Mucosa of descending colon (tissue), 3 donors: ENCODE measurements around the gene NRL. TPM values are rescaled to one million over a fixed set of nuclear protein-coding genes. Genes with fewer than 3 reads are reported as not detected.

ENCODE experiments used
- ATAC-seq: fragments of 200-7000 bp; cut with Tn5 transposase; one replicate; pipeline ENCODE4 v1.9.1; 2020; ENCODE audit warnings: mild to moderate bottlenecking, moderate library complexity
- DNase-seq, 3 donors: peaks; one replicate each; pipeline ENCODE4 v3.0.0-alpha.2; 2020
- H3K36me3 ChIP-seq: fragments of 200-600 bp; one replicate; pipeline ENCODE4 v1.8.0; 2021; ENCODE audit warnings: low read depth, mild to moderate bottlenecking
- H3K4me1 ChIP-seq: fragments of 200-600 bp; one replicate; pipeline ENCODE4 v1.8.0; 2021; ENCODE audit warnings: low read depth, mild to moderate bottlenecking
- H3K4me3 ChIP-seq: fragments of 200-600 bp; one replicate; pipeline ENCODE4 v1.8.0; 2021; ENCODE audit warnings: mild to moderate bottlenecking
- H3K9me3 ChIP-seq: fragments of 200-600 bp; one replicate; pipeline ENCODE4 v1.8.0; 2021; ENCODE audit warnings: mild to moderate bottlenecking
- intact Hi-C, 2 donors: fragments of 100-400 bp; cut with DNase I in 1 of 2; cut with micrococcal nuclease in 1 of 2; formaldehyde crosslinking; loops; one replicate each; pipeline versions ENCODE4 v1.11.0 to v1.11.1; 2022; cut with DNase I, micrococcal nuclease
- total RNA-seq, 3 donors: library from RNA; stranded (reverse); fragmentation: NEBNext Ultra II Directional in 2 of 3; extraction: Animal tissue kit (Norgen Biotek cat#: 25700) in 2 of 3; gene quantifications; one replicate each; pipeline versions ENCODE4 v1.2.1 to v1.2.4, GENCODE V29; 2021 to 2023
- TF ChIP-seq, protein P1 (sequence below): fragments of 200-600 bp; IDR thresholded peaks from one replicate; pipeline ENCODE4 v1.8.0; 2022; ENCODE audit warnings: antibody characterized with exemption, mild to moderate bottlenecking
- donor health status: DM: no; HTN: no; CAD: no; lungs with moderate emphysema.
- donor health status: DM: no; HTN: no; CAD: no.
- donor health status: DM: no; HTN: yes; CAD: no.

The NRL gene
- total RNA-seq, 3 donors from 2014 or later: 2.3 to 4.5 (median 2.8) TPM

- Histone ChIP-seq H3K9me3 (no peaks in the 10 kb centered on the region), H3K4me1 (peaks cover 22% of the 10 kb centered on the region), H3K4me3 (no peak overlapping the region), H3K36me3 (no peaks in the 10 kb centered on the region)
- ATAC-seq: no peak
- TF ChIP-seq, protein P1, sequence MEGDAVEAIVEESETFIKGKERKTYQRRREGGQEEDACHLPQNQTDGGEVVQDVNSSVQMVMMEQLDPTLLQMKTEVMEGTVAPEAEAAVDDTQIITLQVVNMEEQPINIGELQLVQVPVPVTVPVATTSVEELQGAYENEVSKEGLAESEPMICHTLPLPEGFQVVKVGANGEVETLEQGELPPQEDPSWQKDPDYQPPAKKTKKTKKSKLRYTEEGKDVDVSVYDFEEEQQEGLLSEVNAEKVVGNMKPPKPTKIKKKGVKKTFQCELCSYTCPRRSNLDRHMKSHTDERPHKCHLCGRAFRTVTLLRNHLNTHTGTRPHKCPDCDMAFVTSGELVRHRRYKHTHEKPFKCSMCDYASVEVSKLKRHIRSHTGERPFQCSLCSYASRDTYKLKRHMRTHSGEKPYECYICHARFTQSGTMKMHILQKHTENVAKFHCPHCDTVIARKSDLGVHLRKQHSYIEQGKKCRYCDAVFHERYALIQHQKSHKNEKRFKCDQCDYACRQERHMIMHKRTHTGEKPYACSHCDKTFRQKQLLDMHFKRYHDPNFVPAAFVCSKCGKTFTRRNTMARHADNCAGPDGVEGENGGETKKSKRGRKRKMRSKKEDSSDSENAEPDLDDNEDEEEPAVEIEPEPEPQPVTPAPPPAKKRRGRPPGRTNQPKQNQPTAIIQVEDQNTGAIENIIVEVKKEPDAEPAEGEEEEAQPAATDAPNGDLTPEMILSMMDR: no peak
- DNase-seq: no peak
- intact Hi-C loops: no loop called here
Measured at GRCh38 chr14:24076302-24076601, 38.5 kb downstream of the NRL start.

DNA sequence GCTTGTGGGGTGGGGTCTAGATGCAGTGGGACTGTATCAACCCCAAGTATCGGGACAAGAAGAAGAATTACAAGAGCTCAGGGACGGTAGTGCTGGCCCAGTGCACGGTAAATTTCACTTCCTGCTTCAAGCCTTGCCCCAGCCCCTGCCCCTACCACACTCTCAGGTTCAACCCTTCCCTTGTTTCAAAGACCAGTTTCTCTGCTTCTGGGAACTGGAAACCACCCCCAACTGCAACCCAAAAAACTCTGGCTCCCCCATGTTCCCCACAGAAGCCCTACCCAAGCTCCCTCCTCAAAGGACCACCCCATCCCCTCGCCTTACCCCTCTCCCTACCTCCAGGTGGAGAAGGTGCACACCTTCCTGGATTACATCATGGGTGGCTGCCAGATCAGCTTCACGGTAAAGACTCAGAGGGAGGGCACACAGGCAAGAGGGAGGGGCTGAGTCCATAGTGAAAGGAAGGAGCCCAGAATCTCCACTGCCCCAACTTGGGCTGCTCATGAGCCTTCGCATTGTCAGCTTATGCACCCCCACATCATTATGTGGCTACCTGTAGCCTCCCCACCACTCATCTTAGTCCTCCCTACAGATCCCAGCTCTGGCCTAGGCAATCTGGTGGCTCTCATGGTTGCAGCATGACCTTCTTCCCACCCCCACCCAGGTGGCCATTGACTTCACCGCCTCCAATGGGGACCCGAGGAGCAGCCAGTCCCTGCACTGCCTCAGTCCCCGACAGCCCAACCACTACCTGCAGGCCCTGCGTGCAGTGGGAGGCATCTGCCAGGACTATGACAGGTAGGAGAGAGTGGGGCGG lies 39.1 kb downstream of the NRL start:
- ATAC-seq (peak; percentile 49), DNase-seq (no peak)
- H3K9me3 ChIP-seq: no peaks in the 10 kb centered on the region
- H3K4me3 ChIP-seq: no peak overlapping the region
- intact Hi-C loops: no loop called here
- H3K36me3 ChIP-seq: no peaks in the 10 kb centered on the region
- H3K4me1 ChIP-seq: peaks cover 20% of the 10 kb centered on the region
- TF ChIP-seq, protein P1: no peak

- peak in 2 of 3 donors; percentile 24 to 35 for DNase-seq
Measured at GRCh38 chr14:24074625-24075484, 39.9 kb downstream of the NRL start.

DNA sequence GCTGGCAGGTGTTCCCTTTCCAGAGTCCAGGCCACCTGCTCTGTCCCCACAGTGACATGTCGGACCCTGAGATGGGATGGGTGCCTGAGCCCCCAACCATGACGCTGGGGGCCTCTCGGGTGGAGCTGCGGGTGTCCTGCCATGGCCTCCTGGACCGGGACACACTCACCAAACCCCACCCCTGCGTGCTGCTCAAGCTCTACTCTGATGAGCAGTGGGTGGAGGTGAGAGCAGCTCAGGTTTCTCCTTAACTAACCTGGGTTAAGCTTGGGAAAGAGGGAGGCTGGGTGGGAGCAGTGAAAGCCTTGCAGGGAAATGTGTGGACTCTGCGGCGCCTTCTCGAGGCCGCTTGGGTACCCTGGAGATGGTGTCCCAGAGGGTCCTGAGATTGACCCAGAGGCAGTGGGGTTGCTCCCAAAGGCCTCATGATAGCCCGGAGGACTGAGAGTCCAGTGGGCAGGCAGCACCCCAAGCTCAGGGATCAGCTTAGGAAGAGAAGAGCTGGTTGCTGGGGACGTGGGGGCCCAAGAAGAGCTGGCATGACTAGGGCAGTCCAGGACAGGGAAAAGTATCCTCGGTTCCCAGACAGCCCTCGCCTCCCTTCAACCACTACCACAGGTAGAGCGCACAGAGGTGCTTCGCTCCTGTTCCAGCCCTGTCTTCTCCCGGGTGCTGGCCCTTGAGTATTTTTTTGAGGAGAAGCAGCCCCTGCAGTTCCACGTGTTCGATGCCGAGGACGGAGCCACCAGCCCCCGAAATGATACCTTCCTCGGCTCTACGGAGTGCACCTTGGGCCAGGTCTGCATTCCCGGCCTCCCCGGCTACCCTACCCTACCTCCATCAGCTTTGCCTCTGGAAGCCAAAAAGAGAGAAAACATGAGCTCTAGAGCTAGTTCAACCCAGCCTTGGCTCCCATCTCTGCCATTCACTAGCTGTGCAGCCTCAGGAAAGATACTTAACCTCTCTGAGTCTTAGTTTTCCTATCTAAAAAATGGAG lies 41.6 kb downstream of the NRL start:
- Histone ChIP-seq H3K36me3 (no peaks in the 10 kb centered on the region), H3K4me1 (peaks cover 17% of the 10 kb centered on the region), H3K4me3 (no peak overlapping the region), H3K9me3 (no peaks in the 10 kb centered on the region)
- DNase-seq (peak in 2 of 3 donors; percentile 16 to 42), ATAC-seq (no peak)
- TF ChIP-seq, protein P1: no peak
- intact Hi-C loops: no loop called here

More at GRCh38 chr14:24074625-24075484, 39.9 kb downstream of the NRL start:
- intact Hi-C loops: no loop called here
- Histone ChIP-seq H3K4me3 (no peak overlapping the region), H3K36me3 (no peaks in the 10 kb centered on the region), H3K4me1 (peaks cover 17% of the 10 kb centered on the region), H3K9me3 (no peaks in the 10 kb centered on the region)
- ATAC-seq: peak; percentile 14
- TF ChIP-seq, protein P1: no peak

DNA sequence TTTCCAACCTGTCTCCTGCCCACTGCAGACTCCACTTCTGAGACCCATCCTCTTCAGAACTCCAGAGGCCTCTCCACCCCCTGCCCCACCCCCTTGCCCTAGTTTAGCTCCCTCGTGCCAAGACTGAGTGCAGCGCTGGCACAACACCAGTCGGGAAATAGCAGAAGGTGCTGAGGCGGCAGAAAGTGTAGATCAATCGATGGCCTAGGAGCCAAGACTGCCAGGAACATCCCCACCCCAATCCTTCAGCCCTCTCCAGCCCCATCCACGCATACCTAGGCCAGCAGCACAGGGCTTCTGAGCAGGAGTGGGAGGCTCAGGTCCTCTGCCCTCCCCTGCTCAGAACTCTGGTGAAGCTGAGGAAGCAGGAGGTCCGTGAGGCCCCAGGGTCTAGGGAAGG lies 42.3 kb downstream of the NRL start:
- TF ChIP-seq, protein P1: no peak
- ATAC-seq (peak; percentile 14), DNase-seq (peak in 2 of 3 donors; percentile 40)
- H3K36me3 ChIP-seq: no peaks in the 10 kb centered on the region
- no peaks in the 10 kb centered on the region for H3K9me3 ChIP-seq
- intact Hi-C loops: no loop called here
- no peak overlapping the region for H3K4me3 ChIP-seq
- H3K4me1 ChIP-seq: peaks cover 22% of the 10 kb centered on the region
